Erythroblast (primary cell): ENCODE results near the gene SPTSSA.

Source experiments
- GATA1 ChIP-seq: IDR thresholded peaks from 2 replicates; pipeline ENCODE4 v1.6.1; 2011; ENCODE audit warnings: low read depth, mild to moderate bottlenecking, control low read depth, low read length, moderate library complexity
- POLR2A ChIP-seq: IDR thresholded peaks from 2 replicates; pipeline ENCODE4 v1.6.1; 2011; ENCODE audit warnings: mild to moderate bottlenecking, low read length

- TF ChIP-seq POLR2A (no peak), GATA1 (no peak)
Observed at GRCh38 chr14:34437729-34438080, 24.3 kb downstream of the SPTSSA start.
